Measurements from ENCODE around the gene C11orf54.

GRCh38 chr11:93729129-93729616, 12.3 kb upstream of the C11orf54 start:
- TF ChIP-seq CTCF (IDR thresholded peaks at IDR 0.05; ENCODE audit: low read length) = no peak
- TF ChIP-seq EZH2 (IDR thresholded peaks at IDR 0.05; ENCODE audit: borderline replicate concordance, low read length) = no peak
